HG02642 (cell line): ENCODE measurements around the gene SPEF1.
"Not testable (repeated sequence)": the region's sequence is repeated elsewhere in the genome, so short reads cannot be mapped to it uniquely, and the experiment has no call there.

ENCODE experiments used
- ATAC-seq: cut with Tn5 transposase; IDR thresholded peaks from one replicate; pipeline ENCODE4 v1.9.1; 2021; ENCODE audit warnings: mild to moderate bottlenecking; ENCODE audit not compliant: unreplicated experiment, poor library complexity

Gene SPEF1

GRCh38 chr20:3794168-3794567, 12.9 kb upstream of the SPEF1 start:
- ATAC-seq: not testable (repeated sequence)

GRCh38 chr20:3789201-3789600, 8.0 kb upstream of the SPEF1 start:
- not testable (repeated sequence) for ATAC-seq

- no peak for ATAC-seq
Observed at GRCh38 chr20:3788685-3789155, 7.5 kb upstream of the SPEF1 start.

- ATAC-seq: no peak
Observed at GRCh38 chr20:3787324-3788014, 6.2 kb upstream of the SPEF1 start.

- ATAC-seq: peak; percentile 87
Observed at GRCh38 chr20:3786665-3787323, 5.5 kb upstream of the SPEF1 start, which contains the start of gene CENPB. Gene CENPB (minus strand): TSS chr20:3786740. CDS start chr20:3786483, 257 bp downstream.

GRCh38 chr20:3786126-3786484, 4.9 kb upstream of the SPEF1 start:
- ATAC-seq: peak; percentile 19

GRCh38 chr20:3785240-3786125, 4.2 kb upstream of the SPEF1 start:
- no peak for ATAC-seq

- no peak for ATAC-seq
Observed at GRCh38 chr20:3784863-3785239, 3.6 kb upstream of the SPEF1 start.

- ATAC-seq: no peak
Observed at GRCh38 chr20:3784216-3784853, 3.1 kb upstream of the SPEF1 start.

- no peak for ATAC-seq
Observed at GRCh38 chr20:3783511-3784195, 2.4 kb upstream of the SPEF1 start.

- ATAC-seq: no peak
Observed at GRCh38 chr20:3783068-3783489, 1.8 kb upstream of the SPEF1 start.

- ATAC-seq: no peak
Observed at GRCh38 chr20:3782597-3782996, 1.3 kb upstream of the SPEF1 start.

- ATAC-seq: no peak
Observed at GRCh38 chr20:3778976-3779375, 2.3 kb downstream of the SPEF1 start.

GRCh38 chr20:3777716-3778629, 3.3 kb downstream of the SPEF1 start:
- ATAC-seq: no peak

- ATAC-seq: no peak
Observed at GRCh38 chr20:3777381-3777715, 3.9 kb downstream of the SPEF1 start.

- no peak for ATAC-seq
Observed at GRCh38 chr20:3775457-3776108, 5.7 kb downstream of the SPEF1 start.

GRCh38 chr20:3771552-3772058, 9.6 kb downstream of the SPEF1 start:
- ATAC-seq: no peak
